Body of pancreas (tissue), 4 donors: ENCODE measurements around the gene THBS3. TPM values are rescaled to one million over a fixed set of nuclear protein-coding genes. Genes with fewer than 3 reads are reported as not detected.
"Not testable (repeated sequence)": the region's sequence is repeated elsewhere in the genome, so short reads cannot be mapped to it uniquely, and the experiment has no call there.

ENCODE experiments used
- ATAC-seq: fragments of 150-250 bp; one replicate; pipeline ENCODE4 v1.9.1; 2016
- DNase-seq, 4 donors: peaks; one replicate each; pipeline ENCODE4 v3.0.0-alpha.2; 2019
- H3K27ac ChIP-seq, 4 donors: fragments of 200-600 bp; sonication (generic); 1 replicate in 3 of 4; 2 replicates in 1 of 4; pipeline versions ENCODE4 v1.5.1 to v1.6.1; 2016 to 2019; ENCODE audit warnings: mild to moderate bottlenecking in 1 of 4, mixed read lengths in 1 of 4, moderate library complexity in 1 of 4
- H3K27me3 ChIP-seq, 2 donors: fragments of 200-600 bp; sonication (generic); one replicate each; pipeline ENCODE4 v1.6.0; 2016; ENCODE audit warnings: mild to moderate bottlenecking in 1 of 2
- H3K36me3 ChIP-seq, 2 donors: fragments of 200-600 bp; sonication (generic); replicated peaks in 1 of 2; 2 replicates each; pipeline ENCODE4 v1.5.1; 2016; ENCODE audit warnings: low read depth in 2 of 2; ENCODE audit not compliant: insufficient read depth in 1 of 2
- H3K4me1 ChIP-seq: fragments of 200-600 bp; sonication (generic); one replicate; pipeline ENCODE4 v1.6.0; 2016
- H3K4me3 ChIP-seq, 2 donors: fragments of 200-600 bp; sonication (generic); 1 replicate in 1 of 2; 2 replicates in 1 of 2; pipeline ENCODE4 v1.5.1; 2016 to 2019
- H3K9me3 ChIP-seq, 3 donors: fragments of 200-600 bp; sonication (generic); 1 replicate in 2 of 3; 2 replicates in 1 of 3; pipeline ENCODE4 v1.5.1; 2016
- WGBS, 2 donors: methylation state at CpG; one replicate each; pipeline ENCODE4 v1.1.5; 2017; 5-methylcytosine and 5-hydroxymethylcytosine counted together
- intact Hi-C: fragments of 100-400 bp; cut with DNase I; formaldehyde crosslinking; loops from one replicate; pipeline ENCODE4 v1.15.1; 2023
- microRNA counts, 2 donors: library from miRNA; unstranded; fragments of <30 nt; microRNA quantifications; one replicate each; lab custom pipeline; 2017
- small RNA-seq: library from RNA; depleted of rRNA; stranded (forward); fragments of <200 nt; gene quantifications from one replicate; pipeline ENCODE3, GENCODE V24; 2016
- total RNA-seq, 2 donors: library from RNA; depleted of rRNA; stranded (reverse); fragments of >200 nt; gene quantifications; one replicate each; pipeline ENCODE4 v1.1.0, GENCODE V29; 2016
- TF ChIP-seq, protein P1 (sequence below), 7 experiments: fragments of 450-650 bp in 4 of 7; fragments of 200-600 bp in 3 of 7; sonication (generic) in 3 of 7; IDR thresholded peaks; one replicate each; pipeline ENCODE4 v1.5.1; 2016 to 2019; ENCODE audit warnings: antibody characterized with exemption in 7 of 7

The THBS3 gene
- total RNA-seq, 2 donors from 2014 or later = 15.0 to 21.1 TPM

DNA sequence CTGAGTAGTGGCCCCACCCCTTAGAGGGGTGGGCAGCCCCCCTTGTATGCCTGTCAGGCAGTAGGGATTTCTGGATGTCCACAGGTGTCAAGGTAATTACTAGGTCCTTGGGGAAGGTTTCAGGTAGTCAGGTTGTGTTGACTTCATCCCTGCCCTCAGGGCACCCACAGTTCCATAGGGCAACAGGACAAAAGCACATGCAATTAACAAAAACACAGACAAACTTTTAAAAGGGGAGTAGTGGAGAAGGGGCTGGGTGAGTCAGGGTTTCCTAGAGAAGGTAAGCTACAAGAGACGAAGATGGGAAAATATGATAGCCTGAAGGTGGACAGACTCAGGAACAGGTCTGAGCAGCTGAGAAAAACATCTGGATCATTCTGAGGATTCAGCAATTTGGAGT is 48.7 kb downstream of the THBS3 start:
- DNase-seq (no peak), ATAC-seq (no peak)
- H3K36me3 ChIP-seq = no peaks in the 10 kb centered on the region
- intact Hi-C loops = no loop called here
- H3K9me3 ChIP-seq = no peaks in the 10 kb centered on the region
- TF ChIP-seq, protein P1, sequence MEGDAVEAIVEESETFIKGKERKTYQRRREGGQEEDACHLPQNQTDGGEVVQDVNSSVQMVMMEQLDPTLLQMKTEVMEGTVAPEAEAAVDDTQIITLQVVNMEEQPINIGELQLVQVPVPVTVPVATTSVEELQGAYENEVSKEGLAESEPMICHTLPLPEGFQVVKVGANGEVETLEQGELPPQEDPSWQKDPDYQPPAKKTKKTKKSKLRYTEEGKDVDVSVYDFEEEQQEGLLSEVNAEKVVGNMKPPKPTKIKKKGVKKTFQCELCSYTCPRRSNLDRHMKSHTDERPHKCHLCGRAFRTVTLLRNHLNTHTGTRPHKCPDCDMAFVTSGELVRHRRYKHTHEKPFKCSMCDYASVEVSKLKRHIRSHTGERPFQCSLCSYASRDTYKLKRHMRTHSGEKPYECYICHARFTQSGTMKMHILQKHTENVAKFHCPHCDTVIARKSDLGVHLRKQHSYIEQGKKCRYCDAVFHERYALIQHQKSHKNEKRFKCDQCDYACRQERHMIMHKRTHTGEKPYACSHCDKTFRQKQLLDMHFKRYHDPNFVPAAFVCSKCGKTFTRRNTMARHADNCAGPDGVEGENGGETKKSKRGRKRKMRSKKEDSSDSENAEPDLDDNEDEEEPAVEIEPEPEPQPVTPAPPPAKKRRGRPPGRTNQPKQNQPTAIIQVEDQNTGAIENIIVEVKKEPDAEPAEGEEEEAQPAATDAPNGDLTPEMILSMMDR (IDR thresholded peaks at IDR 0.05) = no peak
- WGBS, 2 donors = 44 to 56% methylated on average over 1 of the region's 1 CpG
- no peak overlapping the region for H3K4me3 ChIP-seq
- no peaks in the 10 kb centered on the region for H3K27me3 ChIP-seq
- H3K27ac ChIP-seq = no peak overlapping the region
- no peaks in the 10 kb centered on the region for H3K4me1 ChIP-seq

GRCh38 chr1:155155996-155156643 is 51.6 kb downstream of the THBS3 start:
- WGBS, 2 donors = 55 to 64% methylated on average over 3 of the region's 3 CpGs
- H3K4me3 ChIP-seq, H3K27me3 ChIP-seq, ATAC-seq, DNase-seq, H3K27ac ChIP-seq, H3K36me3 ChIP-seq, H3K4me1 ChIP-seq, H3K9me3 ChIP-seq, intact Hi-C loops: not testable (repeated sequence)

MicroRNA genes within 50 kb of the gene (microRNA counts, 767-probe panel; counts per million panel counts)
- microRNA hsa-miR-92b-3p (lab: Ali Mortazavi, UCI) = 0 to 736 counts per million in 2 donors

Small RNAs within 50 kb of the gene (small RNA-seq; reads per million reads assigned to genes)
- not detected for gene HMGN2P18

Other genes with a start within 250 kb of the THBS3 start
- 10 to 100 TPM; 10.9 to 15.2 TPM for gene PYGO2, start 246.1 kb downstream of the THBS3 start, total RNA-seq
- gene SHC1, start 237.2 kb downstream of the THBS3 start, total RNA-seq = 10 to 100 TPM; 38.1 to 45.5 TPM
- gene CKS1B, start 233.2 kb downstream of the THBS3 start, total RNA-seq = 10 to 100 TPM; 15.6 to 29.0 TPM
- 10 to 100 TPM; 10.1 to 51.4 TPM for gene FLAD1, start 224.6 kb downstream of the THBS3 start, total RNA-seq
- gene LENEP, start 214.3 kb downstream of the THBS3 start, total RNA-seq = not detected
- gene ZBTB7B, start 205.1 kb downstream of the THBS3 start, total RNA-seq = 10 to 100 TPM; 30.1 to 34.3 TPM
- 1 to 10 TPM in 1 of 2 donors, under 1 TPM in 1; 0.33 to 1.8 TPM for gene DCST2, start 174.1 kb downstream of the THBS3 start, total RNA-seq
- gene DCST1, start 174.1 kb downstream of the THBS3 start, total RNA-seq = not detected
- gene ADAM15, start 156.6 kb downstream of the THBS3 start, total RNA-seq = 10 to 100 TPM; 37.2 to 48.5 TPM
- gene EFNA4, start 144.2 kb downstream of the THBS3 start, total RNA-seq = 1 to 10 TPM; 4.7 to 5.6 TPM
- gene EFNA3, start 129.1 kb downstream of the THBS3 start, total RNA-seq = 1 to 10 TPM in 1 of 2 donors, not detected in 1; 1.8 TPM
- gene EFNA1, start 80.0 kb downstream of the THBS3 start, total RNA-seq = 10 to 100 TPM; 10.5 to 20.2 TPM
- 10 to 100 TPM; 13.7 to 25.7 TPM for gene SLC50A1, start 72.0 kb downstream of the THBS3 start, total RNA-seq
- 100 to 1,000 TPM in 1 of 2 donors, 1 to 10 TPM in 1; 6.2 to 106 TPM for gene DPM3, start 67.4 kb downstream of the THBS3 start, total RNA-seq
- 10 to 100 TPM; 46.4 to 71.5 TPM for gene KRTCAP2, start 34.6 kb downstream of the THBS3 start, total RNA-seq
- gene TRIM46, start 34.0 kb downstream of the THBS3 start, total RNA-seq = under 1 TPM in 1 of 2 donors, not detected in 1; 0.26 TPM
- 10 to 100 TPM in 1 of 2 donors, 1 to 10 TPM in 1; 5.9 to 16.3 TPM for gene MTX1, start 798 bp upstream of the THBS3 start, total RNA-seq
- 10 to 100 TPM in 1 of 2 donors, 1 to 10 TPM in 1; 6.2 to 12.2 TPM for gene ENTREP3, start 47.6 kb upstream of the THBS3 start, total RNA-seq
- 10 to 100 TPM; 36.8 to 38.9 TPM for gene SCAMP3, start 54.5 kb upstream of the THBS3 start, total RNA-seq
- gene CLK2, start 65.6 kb upstream of the THBS3 start, total RNA-seq = 10 to 100 TPM; 36.6 to 40.7 TPM
- gene HCN3, start 69.6 kb upstream of the THBS3 start, total RNA-seq = 1 to 10 TPM; 1.3 to 2.9 TPM
- not detected for gene PKLR, start 93.5 kb upstream of the THBS3 start, total RNA-seq
- 10 to 100 TPM; 59.7 to 94.3 TPM for gene FDPS, start 101.0 kb upstream of the THBS3 start, total RNA-seq
- gene RUSC1, start 113.0 kb upstream of the THBS3 start, total RNA-seq = 10 to 100 TPM; 19.4 to 21.3 TPM